ENCODE data around the gene TMEM63C.

The TMEM63C gene

GRCh38 chr14:77299771-77300170 lies 118.2 kb downstream of the TMEM63C start:
- H3K4me2 ChIP-seq (ENCODE audit: low read length), result no peak overlapping the region
- no peaks in the 10 kb centered on the region for H3K9me3 ChIP-seq (ENCODE audit: low read length)
- no peak overlapping the region for H2AFZ ChIP-seq (ENCODE audit: low read length)
- H3K27ac ChIP-seq (ENCODE audit: low read depth, low read length, poor library complexity, severe bottlenecking), result no peak overlapping the region
- no peaks in the 10 kb centered on the region for H3K9me2 ChIP-seq (ENCODE audit: low read depth, low read length)
- TF ChIP-seq EZH2 (IDR thresholded peaks at IDR 0.05; ENCODE audit: borderline replicate concordance, low read length), result no peak
- TF ChIP-seq CTCF (IDR thresholded peaks at IDR 0.05; ENCODE audit: low read length), result no peak
- H3K27me3 ChIP-seq (ENCODE audit: insufficient read depth, low read length), result no peaks in the 10 kb centered on the region
- no peaks in the 10 kb centered on the region for H3K36me3 ChIP-seq (ENCODE audit: insufficient read depth, low read length)
- no peaks in the 10 kb centered on the region for H3F3A ChIP-seq (ENCODE audit: insufficient read depth, low read length)
- no peaks in the 10 kb centered on the region for H4K20me1 ChIP-seq (ENCODE audit: insufficient read depth, low read length)
- H3K4me1 ChIP-seq (ENCODE audit: insufficient read depth, low read length, severe bottlenecking), result no peaks in the 10 kb centered on the region
- no peak overlapping the region for H3K4me3 ChIP-seq (ENCODE audit: low read depth, low read length, poor library complexity, severe bottlenecking)
- no peak overlapping the region for H3K9ac ChIP-seq (ENCODE audit: low read length)
- no peaks in the 10 kb centered on the region for H3K79me2 ChIP-seq (ENCODE audit: insufficient read depth, low read length)

- H2AFZ ChIP-seq (ENCODE audit: low read length), result no peak overlapping the region
- TF ChIP-seq EZH2 (IDR thresholded peaks at IDR 0.05; ENCODE audit: borderline replicate concordance, low read length) (no peak), CTCF (IDR thresholded peaks at IDR 0.05; ENCODE audit: low read length) (peak; percentile 98)
- H3K4me3 ChIP-seq (ENCODE audit: low read depth, low read length, poor library complexity, severe bottlenecking), result no peak overlapping the region
- no peak overlapping the region for H3K4me2 ChIP-seq (ENCODE audit: low read length)
- no peaks in the 10 kb centered on the region for H3K36me3 ChIP-seq (ENCODE audit: insufficient read depth, low read length)
- H3K9me2 ChIP-seq (ENCODE audit: low read depth, low read length), result no peaks in the 10 kb centered on the region
- H3K27me3 ChIP-seq (ENCODE audit: insufficient read depth, low read length), result no peaks in the 10 kb centered on the region
- H3K79me2 ChIP-seq (ENCODE audit: insufficient read depth, low read length), result no peaks in the 10 kb centered on the region
- no peaks in the 10 kb centered on the region for H3K4me1 ChIP-seq (ENCODE audit: insufficient read depth, low read length, severe bottlenecking)
- no peaks in the 10 kb centered on the region for H4K20me1 ChIP-seq (ENCODE audit: insufficient read depth, low read length)
- H3F3A ChIP-seq (ENCODE audit: insufficient read depth, low read length), result no peaks in the 10 kb centered on the region
- no peak overlapping the region for H3K27ac ChIP-seq (ENCODE audit: low read depth, low read length, poor library complexity, severe bottlenecking)
- H3K9ac ChIP-seq (ENCODE audit: low read length), result no peak overlapping the region
- no peaks in the 10 kb centered on the region for H3K9me3 ChIP-seq (ENCODE audit: low read length)
Measured at GRCh38 chr14:77301103-77301502, 119.5 kb downstream of the TMEM63C start.

- H3K4me1 ChIP-seq (ENCODE audit: insufficient read depth, low read length, severe bottlenecking), result no peaks in the 10 kb centered on the region
- no peak overlapping the region for H3K27ac ChIP-seq (ENCODE audit: low read depth, low read length, poor library complexity, severe bottlenecking)
- H3K79me2 ChIP-seq (ENCODE audit: insufficient read depth, low read length), result no peaks in the 10 kb centered on the region
- H3K36me3 ChIP-seq (ENCODE audit: insufficient read depth, low read length), result no peaks in the 10 kb centered on the region
- no peak overlapping the region for H3K4me2 ChIP-seq (ENCODE audit: low read length)
- H3F3A ChIP-seq (ENCODE audit: insufficient read depth, low read length), result no peaks in the 10 kb centered on the region
- no peak overlapping the region for H3K4me3 ChIP-seq (ENCODE audit: low read depth, low read length, poor library complexity, severe bottlenecking)
- H4K20me1 ChIP-seq (ENCODE audit: insufficient read depth, low read length), result no peaks in the 10 kb centered on the region
- TF ChIP-seq EZH2 (IDR thresholded peaks at IDR 0.05; ENCODE audit: borderline replicate concordance, low read length), result no peak
- no peaks in the 10 kb centered on the region for H3K9me2 ChIP-seq (ENCODE audit: low read depth, low read length)
- H3K27me3 ChIP-seq (ENCODE audit: insufficient read depth, low read length), result no peaks in the 10 kb centered on the region
- H3K9ac ChIP-seq (ENCODE audit: low read length), result no peak overlapping the region
- H3K9me3 ChIP-seq (ENCODE audit: low read length), result no peaks in the 10 kb centered on the region
- no peak overlapping the region for H2AFZ ChIP-seq (ENCODE audit: low read length)
Measured at GRCh38 chr14:77302926-77303325, 121.3 kb downstream of the TMEM63C start.

- no peak overlapping the region for H3K27ac ChIP-seq (ENCODE audit: low read depth, low read length, poor library complexity, severe bottlenecking)
- H4K20me1 ChIP-seq (ENCODE audit: insufficient read depth, low read length), result no peaks in the 10 kb centered on the region
- no peaks in the 10 kb centered on the region for H3F3A ChIP-seq (ENCODE audit: insufficient read depth, low read length)
- no peaks in the 10 kb centered on the region for H3K27me3 ChIP-seq (ENCODE audit: insufficient read depth, low read length)
- TF ChIP-seq EZH2 (IDR thresholded peaks at IDR 0.05; ENCODE audit: borderline replicate concordance, low read length) (no peak), CTCF (IDR thresholded peaks at IDR 0.05; ENCODE audit: low read length) (no peak)
- H3K36me3 ChIP-seq (ENCODE audit: insufficient read depth, low read length), result no peaks in the 10 kb centered on the region
- H3K9me3 ChIP-seq (ENCODE audit: low read length), result no peaks in the 10 kb centered on the region
- no peak overlapping the region for H3K4me3 ChIP-seq (ENCODE audit: low read depth, low read length, poor library complexity, severe bottlenecking)
- no peak overlapping the region for H3K9ac ChIP-seq (ENCODE audit: low read length)
- no peaks in the 10 kb centered on the region for H3K9me2 ChIP-seq (ENCODE audit: low read depth, low read length)
- H3K4me1 ChIP-seq (ENCODE audit: insufficient read depth, low read length, severe bottlenecking), result no peaks in the 10 kb centered on the region
- no peak overlapping the region for H2AFZ ChIP-seq (ENCODE audit: low read length)
- no peaks in the 10 kb centered on the region for H3K79me2 ChIP-seq (ENCODE audit: insufficient read depth, low read length)
- H3K4me2 ChIP-seq (ENCODE audit: low read length), result no peak overlapping the region
Measured at GRCh38 chr14:77303417-77304156, 122.0 kb downstream of the TMEM63C start.

Data from OCI-LY1 (cell line).